Measurements from ENCODE around the gene ANGPTL2.

- TF ChIP-seq CBX8 (IDR thresholded peaks at IDR 0.05) (no peak), EP300 (IDR thresholded peaks at IDR 0.05) (no peak), POLR2A (IDR thresholded peaks at IDR 0.05; ENCODE audit: low read length) (no peak), CTCF (IDR thresholded peaks at IDR 0.05) (no peak), HDAC2 (IDR thresholded peaks at IDR 0.05) (no peak), RAD21 (conservative IDR thresholded peaks at IDR 0.05 in 1 of 2, IDR thresholded peaks at IDR 0.05 in 1 of 2) (no peak), MYC (IDR thresholded peaks at IDR 0.05; ENCODE audit: borderline replicate concordance, low read length) (no peak), JUN (IDR thresholded peaks at IDR 0.05) (no peak), BCL3 (IDR thresholded peaks at IDR 0.05) (no peak), CBX2 (IDR thresholded peaks at IDR 0.05; ENCODE audit: borderline replicate concordance, low read depth) (no peak), GATA3 (IDR thresholded peaks at IDR 0.05; ENCODE audit: borderline replicate concordance) (no peak), CHD2 (IDR thresholded peaks at IDR 0.05; ENCODE audit: low read length, partially characterized antibody) (no peak), CEBPB (IDR thresholded peaks at IDR 0.05) (no peak)
These were observed 63.4 kb downstream of the ANGPTL2 start for GRCh38 chr9:127059030-127059429.

All from A549 (cell line).